ENCODE measurements around the gene MRFAP1L1.
"Not testable (repeated sequence)": the region's sequence is repeated elsewhere in the genome, so short reads cannot be mapped to it uniquely, and the experiment has no call there.

Gene MRFAP1L1

GRCh38 chr4:6733358-6734164 lies 23.9 kb upstream of the MRFAP1L1 start:
- DNase-seq = no peak

DNA sequence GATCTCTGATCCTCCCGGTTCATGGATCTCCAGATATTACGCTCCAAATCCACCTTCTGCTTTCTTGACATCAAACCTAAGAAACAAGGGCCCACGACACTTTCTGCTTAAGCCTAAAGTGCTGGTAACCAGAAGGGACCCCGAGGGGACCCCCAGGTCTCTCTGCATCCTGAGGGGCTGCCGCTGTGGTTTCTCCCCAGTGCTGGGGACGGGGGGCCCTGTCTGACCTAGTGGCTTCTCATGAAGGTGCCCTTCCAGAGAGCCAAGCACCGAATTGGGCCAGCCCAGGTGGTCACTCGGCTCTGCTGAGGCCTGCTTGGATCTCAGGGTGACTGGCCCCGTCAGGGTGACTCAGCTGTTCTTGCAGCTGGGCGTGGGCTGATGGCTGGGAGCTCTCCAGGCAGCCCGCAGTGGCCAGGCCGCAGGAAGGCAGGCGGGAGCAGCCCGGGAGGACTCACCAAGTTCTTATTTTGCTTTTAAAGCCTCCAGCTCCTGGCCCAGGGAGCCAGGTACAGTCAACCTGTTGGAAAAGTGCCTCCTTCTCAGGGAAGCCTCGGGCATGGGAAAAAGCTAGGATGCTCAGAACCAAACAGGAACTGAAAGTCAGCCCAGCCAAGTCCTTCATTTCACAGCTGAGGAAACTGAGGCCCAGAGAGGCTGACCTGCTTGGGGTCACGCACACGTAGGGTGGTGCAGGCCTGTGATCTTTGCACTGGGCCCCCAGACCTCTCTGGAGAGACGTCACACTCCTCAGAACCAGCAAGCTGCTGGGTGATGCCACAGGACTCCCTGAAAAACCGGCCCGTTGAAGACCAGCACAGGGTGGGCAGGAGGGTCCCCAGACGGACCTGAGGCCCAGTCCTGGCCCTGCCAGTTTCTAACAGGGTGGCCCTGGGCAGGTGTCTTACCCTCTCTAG lies 23.0 kb upstream of the MRFAP1L1 start:
- no peak for DNase-seq

DNA sequence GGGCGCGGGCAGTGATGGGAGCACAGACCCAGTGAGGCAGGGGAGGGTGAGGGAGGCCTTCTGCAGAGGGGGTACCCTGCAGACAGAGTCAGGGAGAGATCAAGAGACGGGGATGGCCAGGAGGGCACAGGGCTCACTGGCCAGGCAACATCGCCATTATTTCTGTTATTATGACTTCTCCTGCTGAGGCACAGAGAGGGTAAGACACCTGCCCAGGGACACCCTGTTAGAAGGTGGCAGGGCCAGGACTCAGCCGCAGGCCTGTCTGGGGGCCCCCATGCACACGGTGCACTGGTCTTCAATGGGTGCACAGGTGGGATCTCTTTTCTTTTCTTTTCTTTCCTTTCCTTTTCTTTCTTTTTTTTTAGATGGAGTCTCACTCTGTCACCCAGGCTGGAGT lies 22.1 kb upstream of the MRFAP1L1 start:
- no peak for DNase-seq

GRCh38 chr4:6731318-6731675 lies 21.6 kb upstream of the MRFAP1L1 start:
- DNase-seq = no peak

DNA sequence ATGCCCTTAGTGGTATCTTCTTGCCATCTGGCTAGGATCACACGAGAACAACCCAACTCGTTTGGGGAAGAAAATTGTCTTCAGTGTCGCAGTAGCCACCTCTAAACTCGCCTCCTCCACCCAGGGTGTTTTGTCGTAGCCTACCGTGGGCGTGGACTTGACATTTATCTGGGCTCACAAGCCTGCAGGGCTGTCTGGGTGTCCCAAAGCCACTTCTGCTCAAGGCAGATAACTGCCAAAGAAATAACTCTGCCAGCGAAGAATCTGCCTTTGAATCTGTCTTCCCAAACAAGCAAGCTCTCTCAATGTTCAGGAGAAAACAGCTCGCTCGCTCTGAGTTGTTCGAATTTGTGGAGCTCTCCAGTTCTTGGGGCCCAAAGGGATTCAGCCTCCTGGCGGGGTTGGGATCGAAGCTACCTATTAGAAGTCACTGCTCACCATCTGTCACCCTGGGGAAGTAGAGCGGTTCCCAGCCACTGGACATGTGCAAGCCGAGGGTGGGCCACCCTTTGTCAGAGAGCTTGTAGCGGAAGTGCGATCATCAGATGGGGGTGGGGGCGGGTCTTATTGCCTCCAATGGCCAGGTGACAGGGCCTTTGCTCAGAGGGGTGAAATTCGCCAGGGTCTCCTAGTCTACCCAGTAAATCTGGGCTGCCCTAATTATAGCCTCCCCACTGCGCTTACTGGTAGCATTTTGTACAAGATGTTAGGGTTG lies 21.1 kb upstream of the MRFAP1L1 start:
- peak; percentile 62 for DNase-seq

DNA sequence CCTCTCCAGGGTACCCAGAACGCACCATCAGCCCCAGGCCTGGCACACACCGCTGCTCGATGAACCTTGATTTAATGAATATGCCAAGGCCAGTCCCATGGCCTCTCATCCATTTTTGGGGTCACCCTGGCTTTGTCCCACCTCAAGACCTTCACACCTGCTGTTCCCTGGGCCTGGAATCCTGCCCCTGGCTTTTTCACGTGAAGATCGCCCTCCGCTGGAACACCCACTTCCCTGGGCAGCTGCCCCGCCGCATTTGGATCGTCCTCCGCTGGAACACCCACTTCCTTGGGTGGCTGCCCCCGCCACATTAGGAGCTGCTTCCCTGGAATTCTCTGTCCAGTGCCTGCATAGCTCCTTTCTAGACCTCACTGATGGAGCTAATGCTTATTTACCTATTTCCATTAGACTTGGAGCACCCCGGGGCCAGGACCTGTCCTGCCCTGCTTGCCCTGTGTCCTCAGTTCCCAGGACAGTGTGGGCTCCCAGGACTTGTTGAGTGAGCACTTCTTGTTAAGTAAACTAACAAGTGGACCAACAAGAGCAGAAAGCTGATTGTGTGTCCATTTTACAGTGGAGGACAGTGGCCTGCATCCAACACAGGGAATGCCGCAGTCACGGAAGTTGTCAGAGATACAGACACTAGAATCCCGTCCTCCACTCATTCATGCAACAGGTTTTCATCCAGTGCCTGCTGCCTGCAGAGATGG lies 18.8 kb upstream of the MRFAP1L1 start:
- DNase-seq = no peak

DNA sequence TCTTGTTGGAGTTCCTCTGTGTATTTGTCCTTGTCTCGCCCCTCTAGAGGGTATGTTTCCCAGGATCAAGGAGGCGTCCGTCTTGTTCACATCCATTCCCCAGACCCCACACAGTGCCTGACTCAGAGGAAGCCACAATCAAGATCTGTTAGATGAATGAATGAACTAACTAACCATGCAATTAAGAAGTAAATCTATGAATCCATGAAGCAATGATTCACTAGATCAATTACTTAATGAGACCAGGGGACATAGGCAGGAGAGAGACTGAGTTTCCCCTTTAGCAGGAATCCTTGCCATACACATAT lies 18.2 kb upstream of the MRFAP1L1 start:
- DNase-seq = no peak

DNA sequence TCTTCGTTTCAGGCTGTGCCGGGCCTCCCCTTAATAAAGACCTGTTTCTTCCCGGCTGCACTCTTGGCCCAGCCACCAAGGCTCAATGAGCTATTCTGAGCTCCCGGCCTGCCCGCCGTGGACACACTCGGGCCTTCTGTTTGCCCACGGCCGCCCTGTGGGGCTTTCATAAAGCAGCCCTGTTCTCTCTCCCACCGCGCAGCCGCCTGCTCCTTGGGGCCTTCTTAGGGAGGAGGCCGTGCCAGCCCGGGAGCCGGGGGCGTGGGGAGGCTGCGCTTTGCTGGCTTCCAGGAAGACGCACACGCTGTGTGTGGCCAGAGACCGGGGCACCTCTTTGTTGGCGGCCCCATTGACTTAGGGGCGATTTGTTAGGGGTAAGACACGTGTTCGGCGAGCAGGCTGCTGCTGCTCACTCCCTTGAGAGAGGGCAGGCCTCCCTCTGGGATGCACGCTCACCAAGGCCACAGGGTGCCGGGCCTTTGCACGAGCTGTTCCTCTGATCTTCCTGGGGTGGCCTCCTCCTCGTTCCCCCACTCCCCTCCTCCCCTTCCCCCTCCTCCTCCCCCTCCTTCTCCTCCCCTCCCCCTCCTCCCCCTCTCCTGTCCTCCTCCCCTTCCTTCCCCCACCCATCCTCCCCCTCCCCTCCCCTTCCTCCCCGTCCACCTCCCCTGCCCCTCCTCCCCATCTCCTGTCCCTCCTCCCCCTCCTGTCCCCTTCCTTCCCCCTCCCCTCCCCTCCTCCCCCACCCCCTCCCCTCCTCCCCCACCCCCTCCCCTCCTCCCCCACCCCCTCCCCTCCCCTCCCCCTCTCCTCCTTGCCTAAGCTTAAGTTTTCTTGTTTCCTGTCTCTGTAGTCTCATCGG lies 17.6 kb upstream of the MRFAP1L1 start:
- peak; percentile 89 for DNase-seq

GRCh38 chr4:6725427-6725961 lies 15.8 kb upstream of the MRFAP1L1 start:
- not testable (repeated sequence) for DNase-seq

- DNase-seq = no peak
These were observed 14.9 kb upstream of the MRFAP1L1 start for GRCh38 chr4:6724421-6725111.

DNA sequence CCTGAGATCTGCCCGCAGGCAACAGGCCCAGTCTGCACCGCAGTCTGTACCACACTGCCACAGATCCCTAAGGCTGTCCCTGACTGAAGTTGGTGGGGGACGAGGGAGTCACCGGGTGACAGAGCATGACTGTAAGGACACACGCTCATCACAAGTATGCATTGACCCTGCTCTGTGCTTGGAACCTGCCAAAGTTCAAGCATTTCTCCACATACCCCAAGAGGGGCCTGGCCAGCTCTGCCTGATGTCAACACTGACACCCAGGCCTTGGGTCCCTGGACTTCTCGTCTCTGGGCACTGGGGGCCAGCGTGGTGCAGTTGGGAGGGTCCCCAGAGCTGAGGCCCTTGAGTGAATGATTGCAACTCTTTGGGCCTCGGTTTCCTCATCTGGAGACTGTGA lies 14.2 kb upstream of the MRFAP1L1 start:
- DNase-seq = no peak

DNA sequence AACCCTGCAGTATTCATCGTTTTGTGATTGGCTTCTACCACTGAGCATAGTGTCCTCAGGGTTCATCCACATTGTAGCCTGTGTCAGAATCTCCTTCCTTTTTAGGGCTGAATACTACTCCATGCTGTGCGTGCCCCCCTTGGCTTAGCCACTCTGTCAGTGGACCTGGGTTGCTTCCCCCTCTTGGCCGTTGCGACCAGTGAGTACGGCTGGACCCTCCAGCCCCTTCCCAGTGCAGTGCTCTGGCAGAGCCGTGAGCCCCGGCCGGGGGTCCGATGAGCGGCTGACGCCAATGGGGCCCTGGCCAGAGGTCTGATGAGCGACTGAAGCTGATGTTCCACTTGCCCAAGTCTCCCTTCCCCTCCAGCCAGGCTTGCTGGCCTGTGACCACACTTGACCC lies 13.2 kb upstream of the MRFAP1L1 start:
- DNase-seq = no peak

DNA sequence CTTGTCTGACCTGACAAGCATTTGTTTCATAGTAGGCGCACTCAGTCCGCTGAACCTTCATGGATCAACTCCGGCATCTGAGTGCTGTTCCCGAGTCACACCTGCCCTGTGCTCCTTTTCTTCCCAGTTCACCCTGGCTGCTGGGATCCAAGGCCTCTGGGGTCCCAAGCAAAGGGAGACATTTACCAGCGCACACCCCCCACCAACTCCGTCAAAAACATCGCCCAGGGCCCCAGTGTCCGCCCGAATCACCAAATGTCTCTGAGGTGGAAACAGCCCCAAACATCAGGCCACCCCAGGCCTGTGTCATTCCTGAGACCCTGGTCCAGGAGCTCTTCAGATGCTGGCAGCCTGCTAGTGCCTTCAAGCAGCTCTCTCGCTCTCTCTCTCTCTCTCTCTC lies 11.5 kb upstream of the MRFAP1L1 start:
- DNase-seq = no peak

DNA sequence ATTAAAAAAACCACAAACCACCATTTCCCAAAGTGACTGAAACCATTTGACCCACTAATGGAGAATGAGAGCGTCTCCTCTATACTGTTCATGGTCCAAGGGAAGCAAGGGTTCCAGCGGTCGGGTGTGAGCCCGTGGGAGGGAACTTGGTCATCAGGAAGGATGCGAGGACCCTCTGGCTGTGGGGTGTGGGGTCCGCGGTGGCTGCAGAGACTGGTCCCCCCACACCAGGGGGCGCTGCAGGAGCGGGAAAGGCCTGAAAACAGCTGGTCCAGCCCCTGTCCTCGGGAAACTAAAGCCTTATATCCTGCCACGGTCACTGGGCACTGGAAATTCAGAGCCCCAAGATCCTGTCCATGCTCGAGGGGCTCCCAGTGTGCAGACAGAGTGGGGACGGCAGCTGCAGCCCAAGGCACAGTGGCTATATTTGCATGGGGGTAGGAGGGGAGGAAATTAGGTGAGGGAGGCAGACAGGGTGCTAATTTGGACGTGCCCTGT lies 10.6 kb upstream of the MRFAP1L1 start:
- DNase-seq = peak; percentile 93

GRCh38 chr4:6719611-6720179 lies 10.0 kb upstream of the MRFAP1L1 start:
- no peak for DNase-seq

DNA sequence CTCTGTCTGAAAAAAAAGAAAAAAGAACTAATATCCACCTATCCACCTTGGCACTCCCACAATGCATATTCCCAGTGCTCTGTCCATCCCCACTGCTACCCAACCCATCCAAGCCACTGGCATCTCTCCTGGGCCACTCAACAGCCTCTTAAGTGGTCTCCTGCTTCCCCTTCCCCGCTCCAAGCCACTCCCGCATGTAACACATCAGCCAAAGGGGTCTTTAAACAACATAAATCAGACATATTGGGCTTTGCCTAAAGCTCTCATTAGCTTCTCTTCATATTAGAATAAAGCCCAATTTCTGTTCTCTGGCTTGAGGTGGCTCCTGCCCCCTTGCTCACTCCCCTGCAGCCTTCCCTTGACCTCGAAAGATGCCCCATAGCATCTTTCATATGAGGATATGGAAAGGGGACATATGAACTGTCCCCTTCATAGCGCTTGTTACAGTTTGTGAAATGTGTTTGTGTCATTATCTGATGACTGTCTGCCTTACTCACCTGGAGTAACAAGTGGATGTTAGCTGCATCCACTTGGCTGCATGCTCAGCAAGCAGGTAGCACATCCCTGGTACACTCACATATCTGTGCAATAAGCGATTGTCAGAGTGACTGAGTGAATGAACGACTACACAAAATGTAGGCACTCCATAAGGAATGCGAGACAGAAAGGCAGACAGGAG lies 9.4 kb upstream of the MRFAP1L1 start:
- no peak for DNase-seq

DNA sequence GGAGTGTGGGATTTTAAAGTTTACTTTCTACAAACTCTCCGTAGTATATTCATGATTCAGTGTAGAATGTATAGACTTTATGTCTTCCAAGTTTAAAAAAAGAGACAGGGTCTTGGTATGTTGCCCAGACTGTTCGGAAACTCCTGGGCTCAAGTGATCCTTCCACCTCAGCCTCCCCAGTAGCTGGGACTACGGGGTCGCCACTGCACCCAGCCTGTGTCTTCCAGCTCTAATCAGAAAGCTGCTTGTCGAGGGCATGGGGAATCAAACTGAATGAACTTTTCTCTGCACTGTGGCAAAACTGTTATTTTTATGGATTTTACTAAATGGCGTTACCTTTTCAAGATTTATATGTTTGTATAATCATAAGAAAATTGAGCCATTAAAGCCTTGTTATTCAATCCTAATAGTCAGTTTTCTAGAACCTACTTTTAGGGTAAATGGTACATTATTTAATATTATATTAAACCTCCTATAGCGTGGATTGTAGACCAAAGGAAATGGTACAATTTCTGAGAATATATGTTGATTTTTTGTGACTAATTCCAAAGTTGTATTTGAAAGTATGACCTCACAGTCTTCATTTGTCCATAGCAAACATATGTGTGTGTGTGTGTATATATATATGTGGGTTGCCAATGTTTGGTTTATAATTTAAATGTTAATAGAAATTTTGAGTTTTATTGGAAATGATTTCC lies 7.4 kb upstream of the MRFAP1L1 start:
- no peak for DNase-seq

- DNase-seq = peak; percentile 98
These were observed 6.6 kb upstream of the MRFAP1L1 start, which contains the start of gene BLOC1S4 for GRCh38 chr4:6716018-6716911. Gene BLOC1S4, plus strand, starts transcription at chr4:6716174. Its CDS starts 36 bp downstream, at chr4:6716210.
